Measurements from ENCODE around the gene SDHAF4. TPM values are rescaled to one million over a fixed set of nuclear protein-coding genes. Genes with fewer than 3 reads are reported as not detected.

Gene SDHAF4
- total and polyA plus RNA-seq, 10 of the 15 experiments (the other 5 are each of a cell fraction or from before 2014, with no cell fraction given) = 8.4 to 20.4 (median 15.6) TPM

GRCh38 chr6:70551566-70551965, 15.2 kb upstream of the SDHAF4 start:
- ChIA-PET SMC1A (ENCODE audit: uncharacterized antibody, unreplicated experiment) (interaction anchor here (1.1 kb wide), 1 partner anchor 15 kb away, joined by 3 read pairs; no protein-coding TSS in a partner anchor), RAD21 (ENCODE audit: unreplicated experiment) (no interaction called here), POLR2A (interaction anchor here (0.6 kb wide), 1 partner anchor 119 kb away, joined by 4 read pairs; no protein-coding TSS in a partner anchor), CTCF (interaction anchor here (6.4 kb wide), 1 partner anchor 135 kb away, joined by 70 read pairs; no protein-coding TSS in a partner anchor)
- Histone ChIP-seq H3K79me2 (ENCODE audit: control insufficient read depth, insufficient read depth, low read length) (no peaks in the 10 kb centered on the region), H2AFZ (ENCODE audit: control insufficient read depth, low read depth, low read length) (no peak overlapping the region), H3K9me3 (replicated peaks; ENCODE audit: control insufficient read depth, insufficient read depth, low read length) (no peaks in the 10 kb centered on the region), H3K27me3 (replicated peaks in 1 of 2; ENCODE audit: control insufficient read depth in 2 of 2, insufficient read depth in 2 of 2, low read length in 1 of 2) (no peaks in the 10 kb centered on the region), H3K4me2 (ENCODE audit: control insufficient read depth, insufficient read depth) (no peak overlapping the region), H3K36me3 (ENCODE audit: control insufficient read depth in 2 of 2, insufficient read depth in 2 of 2, low read length in 1 of 2) (no peaks in the 10 kb centered on the region), H3K4me1 (ENCODE audit: control insufficient read depth, insufficient read depth, low read length) (no peaks in the 10 kb centered on the region), H4K20me1 (ENCODE audit: control insufficient read depth, insufficient read depth) (no peaks in the 10 kb centered on the region), H3K27ac (ENCODE audit: control insufficient read depth, insufficient read depth) (no peak overlapping the region), H3K9ac (ENCODE audit: control insufficient read depth, insufficient read depth, low read length) (no peak overlapping the region), H3K4me3 (no peak overlapping the region)
- BruUV-seq (replicated peaks) = no TSS peak
- ATAC-seq (no peak), DNase-seq (ENCODE audit: low read depth, low spot score) (no peak), FAIRE-seq (no peak)
- intact Hi-C loops (cut with micrococcal nuclease; ENCODE audit: unreplicated experiment) = no loop called here
- in situ Hi-C loops (cut with MboI) = no loop called here
- WGBS (ENCODE audit: insufficient coverage, insufficient replicate concordance, low lambda C conversion rate, missing lambda C conversion rate) = 94% methylated on average over 1 of the region's 1 CpG
- TF ChIP-seq MTA2 (IDR thresholded peaks at IDR 0.05; ENCODE audit: low read depth) (no peak), CREM (IDR thresholded peaks at IDR 0.05; ENCODE audit: low read depth) (no peak), ZBTB40 (IDR thresholded peaks at IDR 0.05; ENCODE audit: borderline replicate concordance) (no peak), NKRF (conservative IDR thresholded peaks at IDR 0.05) (no peak), MYB (IDR thresholded peaks at IDR 0.05; ENCODE audit: borderline replicate concordance, low read depth, low read length) (no peak), USF2 (IDR thresholded peaks at IDR 0.05; ENCODE audit: borderline replicate concordance, low read depth, low read length) (no peak), ETV6 (conservative IDR thresholded peaks at IDR 0.05 in 1 of 2, IDR thresholded peaks at IDR 0.05 in 1 of 2; ENCODE audit: borderline replicate concordance in 1 of 2, low read depth in 1 of 2) (no peak), SMC3 (IDR thresholded peaks at IDR 0.05; ENCODE audit: borderline replicate concordance, low read length) (no peak), YY1 (IDR thresholded peaks at IDR 0.05; ENCODE audit: low read depth, low read length) (no peak), MYC (IDR thresholded peaks at IDR 0.05; ENCODE audit: insufficient read depth, insufficient read length, insufficient replicate concordance, low read length, severe bottlenecking) (no peak), RAD51 (IDR thresholded peaks at IDR 0.05) (no peak)
- TF ChIP-seq, protein P1, sequence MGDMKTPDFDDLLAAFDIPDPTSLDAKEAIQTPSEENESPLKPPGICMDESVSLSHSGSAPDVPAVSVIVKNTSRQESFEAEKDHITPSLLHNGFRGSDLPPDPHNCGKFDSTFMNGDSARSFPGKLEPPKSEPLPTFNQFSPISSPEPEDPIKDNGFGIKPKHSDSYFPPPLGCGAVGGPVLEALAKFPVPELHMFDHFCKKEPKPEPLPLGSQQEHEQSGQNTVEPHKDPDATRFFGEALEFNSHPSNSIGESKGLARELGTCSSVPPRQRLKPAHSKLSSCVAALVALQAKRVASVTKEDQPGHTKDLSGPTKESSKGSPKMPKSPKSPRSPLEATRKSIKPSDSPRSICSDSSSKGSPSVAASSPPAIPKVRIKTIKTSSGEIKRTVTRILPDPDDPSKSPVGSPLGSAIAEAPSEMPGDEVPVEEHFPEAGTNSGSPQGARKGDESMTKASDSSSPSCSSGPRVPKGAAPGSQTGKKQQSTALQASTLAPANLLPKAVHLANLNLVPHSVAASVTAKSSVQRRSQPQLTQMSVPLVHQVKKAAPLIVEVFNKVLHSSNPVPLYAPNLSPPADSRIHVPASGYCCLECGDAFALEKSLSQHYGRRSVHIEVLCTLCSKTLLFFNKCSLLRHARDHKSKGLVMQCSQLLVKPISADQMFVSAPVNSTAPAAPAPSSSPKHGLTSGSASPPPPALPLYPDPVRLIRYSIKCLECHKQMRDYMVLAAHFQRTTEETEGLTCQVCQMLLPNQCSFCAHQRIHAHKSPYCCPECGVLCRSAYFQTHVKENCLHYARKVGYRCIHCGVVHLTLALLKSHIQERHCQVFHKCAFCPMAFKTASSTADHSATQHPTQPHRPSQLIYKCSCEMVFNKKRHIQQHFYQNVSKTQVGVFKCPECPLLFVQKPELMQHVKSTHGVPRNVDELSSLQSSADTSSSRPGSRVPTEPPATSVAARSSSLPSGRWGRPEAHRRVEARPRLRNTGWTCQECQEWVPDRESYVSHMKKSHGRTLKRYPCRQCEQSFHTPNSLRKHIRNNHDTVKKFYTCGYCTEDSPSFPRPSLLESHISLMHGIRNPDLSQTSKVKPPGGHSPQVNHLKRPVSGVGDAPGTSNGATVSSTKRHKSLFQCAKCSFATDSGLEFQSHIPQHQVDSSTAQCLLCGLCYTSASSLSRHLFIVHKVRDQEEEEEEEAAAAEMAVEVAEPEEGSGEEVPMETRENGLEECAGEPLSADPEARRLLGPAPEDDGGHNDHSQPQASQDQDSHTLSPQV (IDR thresholded peaks at IDR 0.05) = no peak
